GM12873 (cell line): Measurements from ENCODE around the gene ZNF513.

ENCODE experiments used
- TF ChIP-seq, protein P1 (sequence below): IDR thresholded peaks from 2 replicates; pipeline ENCODE4 v1.5.1; 2012; ENCODE audit warnings: low read depth, mild to moderate bottlenecking, moderate library complexity, low read length, control low read depth; ENCODE audit not compliant: insufficient read depth; ENCODE audit errors: missing control alignments

The ZNF513 gene

GRCh38 chr2:27400348-27401135 is 20.0 kb upstream of the ZNF513 start:
- TF ChIP-seq, protein P1, sequence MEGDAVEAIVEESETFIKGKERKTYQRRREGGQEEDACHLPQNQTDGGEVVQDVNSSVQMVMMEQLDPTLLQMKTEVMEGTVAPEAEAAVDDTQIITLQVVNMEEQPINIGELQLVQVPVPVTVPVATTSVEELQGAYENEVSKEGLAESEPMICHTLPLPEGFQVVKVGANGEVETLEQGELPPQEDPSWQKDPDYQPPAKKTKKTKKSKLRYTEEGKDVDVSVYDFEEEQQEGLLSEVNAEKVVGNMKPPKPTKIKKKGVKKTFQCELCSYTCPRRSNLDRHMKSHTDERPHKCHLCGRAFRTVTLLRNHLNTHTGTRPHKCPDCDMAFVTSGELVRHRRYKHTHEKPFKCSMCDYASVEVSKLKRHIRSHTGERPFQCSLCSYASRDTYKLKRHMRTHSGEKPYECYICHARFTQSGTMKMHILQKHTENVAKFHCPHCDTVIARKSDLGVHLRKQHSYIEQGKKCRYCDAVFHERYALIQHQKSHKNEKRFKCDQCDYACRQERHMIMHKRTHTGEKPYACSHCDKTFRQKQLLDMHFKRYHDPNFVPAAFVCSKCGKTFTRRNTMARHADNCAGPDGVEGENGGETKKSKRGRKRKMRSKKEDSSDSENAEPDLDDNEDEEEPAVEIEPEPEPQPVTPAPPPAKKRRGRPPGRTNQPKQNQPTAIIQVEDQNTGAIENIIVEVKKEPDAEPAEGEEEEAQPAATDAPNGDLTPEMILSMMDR, result no peak

DNA sequence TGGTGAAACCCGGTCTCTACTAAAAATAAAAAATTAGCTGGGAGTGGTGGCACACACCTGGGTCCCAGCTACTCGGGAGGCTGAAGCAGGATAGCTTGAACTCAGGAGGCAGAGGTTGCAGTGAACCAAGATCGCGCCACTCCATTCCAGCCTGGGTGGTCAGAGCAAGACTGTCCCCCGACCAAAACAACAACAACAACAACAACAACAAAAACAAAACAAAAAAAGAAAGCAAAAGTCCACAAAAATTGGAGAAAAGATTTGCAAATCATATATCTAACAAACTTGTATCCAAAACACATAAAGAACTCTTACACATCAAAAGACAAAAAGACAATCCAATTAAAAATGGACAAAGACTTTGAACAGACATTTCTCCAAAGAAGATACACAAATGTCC is 18.4 kb upstream of the ZNF513 start:
- TF ChIP-seq, protein P1, result no peak

DNA sequence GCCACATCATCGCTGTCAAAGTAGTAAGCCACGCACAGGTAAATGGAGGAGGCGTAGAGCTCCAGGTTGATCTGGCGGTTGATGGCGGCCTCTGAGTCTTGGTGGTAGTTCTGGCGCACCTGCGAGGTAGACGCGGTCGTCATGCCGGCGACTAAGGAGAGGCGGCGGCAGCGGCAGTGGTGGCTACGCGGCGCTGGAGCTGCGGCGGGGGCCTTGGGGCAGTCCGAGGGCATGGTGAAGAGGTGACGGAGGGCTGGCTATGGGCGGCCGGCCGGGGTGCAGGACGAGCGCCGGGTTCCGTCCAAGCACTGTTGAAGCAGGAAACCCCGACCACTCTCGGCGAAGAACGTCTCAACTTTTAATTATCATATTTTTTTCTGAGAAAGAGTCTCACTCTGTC is 12.7 kb upstream of the ZNF513 start:
- TF ChIP-seq, protein P1, result no peak

GRCh38 chr2:27390822-27391679 is 10.5 kb upstream of the ZNF513 start:
- TF ChIP-seq, protein P1, result no peak

DNA sequence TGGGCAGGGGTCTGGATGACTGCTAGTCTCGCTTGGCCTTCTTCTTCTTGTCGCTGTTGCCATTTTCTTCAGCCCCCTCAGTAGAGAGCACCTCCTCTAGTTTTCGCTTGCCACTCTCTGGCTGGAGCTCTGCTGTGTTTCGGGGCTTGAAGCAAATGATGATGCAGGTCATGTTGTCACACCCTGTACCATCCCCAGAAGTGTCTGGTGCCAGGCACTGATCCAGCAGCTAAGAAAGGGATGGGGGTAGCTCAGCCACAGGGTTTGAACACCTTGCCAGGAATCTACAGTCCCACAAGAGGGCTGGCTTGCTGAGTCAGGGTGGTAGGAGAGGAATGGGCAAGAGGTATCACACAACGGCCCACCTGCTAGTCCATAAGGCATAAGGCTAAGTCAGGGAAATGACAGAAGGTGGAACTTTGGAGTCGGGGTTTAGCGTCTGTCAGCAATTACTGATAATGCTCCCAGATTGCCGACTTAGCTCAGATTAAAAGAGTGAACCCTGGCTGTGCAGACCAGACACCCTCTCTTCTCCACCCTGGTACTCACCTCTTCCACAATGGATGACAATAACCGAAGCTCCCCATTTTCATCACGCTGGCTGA is 1.1 kb upstream of the ZNF513 start:
- TF ChIP-seq, protein P1, result no peak

DNA sequence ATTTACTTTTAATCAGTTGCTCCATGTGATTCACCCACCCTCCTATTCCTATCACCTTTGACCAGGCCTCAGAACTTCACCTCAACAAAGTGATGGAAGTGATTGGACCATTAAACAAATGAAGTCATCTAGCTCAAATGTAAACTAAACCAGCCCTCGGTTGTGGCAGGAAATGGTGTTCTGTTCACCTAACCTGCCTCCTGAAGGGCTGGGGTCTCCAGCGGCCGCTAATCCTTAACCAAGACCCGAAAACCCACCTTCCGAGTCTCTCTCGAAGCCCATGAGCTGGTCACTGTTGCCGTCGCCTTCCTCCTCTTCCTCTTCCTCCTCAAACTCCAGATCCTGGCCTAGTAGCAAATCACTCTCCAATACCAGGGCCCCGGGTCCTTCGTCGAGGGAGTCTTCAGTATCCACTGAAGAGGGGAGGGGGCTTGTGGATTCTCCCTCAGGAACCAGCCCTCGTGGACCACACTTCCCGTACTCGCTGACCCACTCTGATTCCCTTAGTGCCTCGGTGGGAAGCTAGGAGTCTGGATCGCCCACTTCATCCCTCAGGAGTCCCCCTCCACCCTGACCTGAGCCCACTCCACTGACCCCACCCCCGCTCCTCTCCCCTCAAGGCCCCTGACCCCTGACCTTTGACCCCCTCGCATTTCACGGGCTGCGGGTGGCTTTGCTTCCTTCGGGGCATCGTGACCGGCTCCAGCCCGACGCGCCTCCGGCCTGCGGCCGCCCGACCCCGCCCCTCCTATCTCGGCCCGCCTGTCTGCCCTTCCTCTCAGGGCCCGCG is 503 bp downstream of the ZNF513 start:
- TF ChIP-seq, protein P1, result no peak
